Suprapubic skin (tissue), 4 donors: ENCODE data around the gene CEP192.

Experiments
- CTCF ChIP-seq, 2 donors: fragments of 200-600 bp in 1 of 2; fragments of 450-650 bp in 1 of 2; sonication (generic) in 1 of 2; IDR thresholded peaks; one replicate each; pipeline ENCODE4 v1.5.1; 2016 to 2019; ENCODE audit warnings: antibody characterized with exemption in 2 of 2, mild to moderate bottlenecking in 1 of 2, moderate library complexity in 1 of 2
- EP300 ChIP-seq: sonication (generic); formaldehyde crosslinking; IDR thresholded peaks from one replicate; pipeline ENCODE4 v1.6.1; 2017; ENCODE audit warnings: antibody characterized with exemption
- POLR2A ChIP-seq, 2 donors: fragments of 450-650 bp; IDR thresholded peaks; one replicate each; pipeline ENCODE4 v1.6.1; 2017; ENCODE audit warnings: antibody characterized with exemption in 2 of 2, mild to moderate bottlenecking in 2 of 2, moderate library complexity in 2 of 2
- POLR2AphosphoS5 ChIP-seq, 3 donors: sonication (generic); formaldehyde crosslinking; IDR thresholded peaks; one replicate each; pipeline ENCODE4 v1.6.1; 2017; ENCODE audit warnings: antibody characterized with exemption in 3 of 3

- TF ChIP-seq CTCF (IDR thresholded peaks at IDR 0.05) (no peak), POLR2A (IDR thresholded peaks at IDR 0.05) (no peak), POLR2AphosphoS5 (IDR thresholded peaks at IDR 0.05) (no peak), EP300 (no peak)
Observed at GRCh38 chr18:13137670-13138419, 146.7 kb downstream of the CEP192 start.
